ENCODE measurements around the gene PHF23. TPM values are rescaled to one million over a fixed set of nuclear protein-coding genes. Genes with fewer than 3 reads are reported as not detected.

PHF23 gene
- total and polyA plus RNA-seq, 9 of the 15 experiments (the other 6 are each of a cell fraction or from before 2014, with no cell fraction given): 7.4 to 87.5 (median 33.7) TPM

DNA sequence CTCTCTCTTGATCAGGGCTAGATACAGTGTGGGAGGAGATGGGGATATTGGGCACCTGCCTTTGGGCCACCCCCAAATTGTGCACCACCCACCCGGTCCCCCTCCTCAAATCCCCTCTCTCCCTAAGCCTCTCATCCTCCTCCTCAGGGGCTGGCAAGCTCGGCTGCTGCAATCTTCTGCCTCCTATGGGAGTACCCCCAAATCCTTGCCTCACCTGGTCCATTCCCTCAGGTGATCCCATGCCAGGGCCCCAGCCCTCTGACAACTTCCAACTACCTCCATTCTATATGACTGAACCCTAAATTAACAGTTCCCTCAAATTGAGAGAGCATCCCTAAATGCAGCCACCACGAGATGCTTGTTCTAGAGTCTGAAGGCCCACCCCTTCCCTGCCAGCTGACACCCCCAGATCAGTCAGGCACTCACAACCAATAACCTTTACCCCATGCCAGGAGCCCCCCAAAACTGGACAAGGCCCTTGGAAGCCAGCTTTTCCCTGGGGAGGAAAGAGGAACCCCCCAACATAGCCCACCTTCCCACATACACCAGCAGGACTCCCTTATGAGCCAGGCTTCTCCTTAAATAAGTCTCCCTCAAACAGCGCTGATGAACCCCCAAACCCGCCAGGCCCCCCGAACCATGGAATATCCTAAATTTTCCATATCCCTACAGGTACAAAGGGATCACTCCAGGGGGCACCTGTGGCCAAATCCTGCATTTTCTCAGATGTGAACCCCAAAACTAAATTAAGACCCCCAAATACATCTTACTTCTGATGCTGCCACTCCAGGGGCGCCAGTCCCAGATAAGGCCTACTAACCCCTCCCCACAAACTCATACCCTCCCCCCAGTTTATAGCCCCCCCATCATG is 22.8 kb downstream of the PHF23 start:
- H3K27ac ChIP-seq (ENCODE audit: extremely low read depth, low read depth, low read length): peak overlapping the region; percentile 52; the same call in 1 of the 3 replicates
- no peak for FAIRE-seq
- CTCF ChIA-PET (ENCODE audit: low intra/inter-chr PET ratio): no interaction called here
- no peak for ATAC-seq
- DNase-seq (ENCODE audit: extremely low read depth in 1 of 4, low spot score in 3 of 4): no peak
- intact Hi-C loops (cut with micrococcal nuclease): no loop called here
- H3K9ac ChIP-seq (ENCODE audit: insufficient read depth in 1 of 2, low read depth in 2 of 2, low read length in 2 of 2): peak overlapping the region in 1 of 2 experiments; percentile 82; a peak in 1 of 4 replicates
- no peak for TF ChIP-seq PHF21A (IDR thresholded peaks at IDR 0.05; ENCODE audit: borderline replicate concordance, low read depth)
- TF ChIP-seq KDM5B (IDR thresholded peaks at IDR 0.05; ENCODE audit: insufficient replicate concordance, low read depth, low read length): peak; percentile 11
- no peak for TF ChIP-seq MEF2D (tag; conservative IDR thresholded peaks at IDR 0.05; ENCODE audit: low read depth)
- TF ChIP-seq NEUROD1 (IDR thresholded peaks at IDR 0.05; ENCODE audit: borderline replicate concordance, low read depth, low read length, partially characterized antibody): no peak
- peaks cover 39 to 56% of the 10 kb centered on the region in 2 experiments for H3K4me1 ChIP-seq (replicated peaks in 1 of 2; ENCODE audit: control insufficient read depth in 2 of 2, insufficient read depth in 2 of 2, low read length in 2 of 2)
- 5% methylated on average over 7 of the region's 7 CpGs for WGBS (ENCODE audit: insufficient coverage, low coverage, missing lambda C conversion rate)
- POLR2A ChIA-PET: interaction anchor here (0.6 to 0.7 kb wide), 2 partner anchors 10 to 136 kb away, joined by 3 to 4 read pairs; no protein-coding TSS in a partner anchor
- H3K79me2 ChIP-seq (ENCODE audit: control insufficient read depth, insufficient read depth, low read length): peaks cover 56% of the 10 kb centered on the region
- no peaks in the 10 kb centered on the region for H3K9me3 ChIP-seq (replicated peaks; ENCODE audit: control insufficient read depth, insufficient read depth, low read depth, low read length)
- no peak overlapping the region for H2AFZ ChIP-seq (ENCODE audit: low read depth, low read length)
- H3K4me2 ChIP-seq (ENCODE audit: insufficient read depth, low read length): peak overlapping the region; percentile 73
- peaks cover 6% of the 10 kb centered on the region for H3K9me1 ChIP-seq (ENCODE audit: control insufficient read depth, insufficient read depth, low read length)
- H4K20me1 ChIP-seq (replicated peaks; ENCODE audit: control insufficient read depth, insufficient read depth, low read length): peaks cover 6% of the 10 kb centered on the region
- TSS peak; percentile 38 for BruUV-seq (replicated peaks)
- peaks cover 11% of the 10 kb centered on the region; the same call in 2 of the 3 replicates for H3K36me3 ChIP-seq (ENCODE audit: control insufficient read depth, insufficient read depth, low read length)
- peak overlapping the region; percentile 44 for H3K4me3 ChIP-seq
- in situ Hi-C loops (cut with MboI): no loop called here
- no peaks in the 10 kb centered on the region for H3K27me3 ChIP-seq (ENCODE audit: control insufficient read depth in 2 of 2, insufficient read depth in 2 of 2, low read length in 2 of 2)

Measured in K562 (cell line).